Hematopoietic multipotent progenitor cell treated with erythropoietin and hydrocortisone succinate and interleukin-3 and kit ligand, for 6 days (in vitro differentiated cells): Measurements from ENCODE around the gene EYS.
A peak's percentile ranks its signal among the peaks of the same experiment; 100 is the strongest.
"Not testable (repeated sequence)": the region's sequence is repeated elsewhere in the genome, so short reads cannot be mapped to it uniquely, and the experiment has no call there.

Experiments
- DNase-seq: peaks from one replicate; pipeline ENCODE4 v3.0.0-alpha.2; 2015

EYS gene

GRCh38 chr6:64083261-64083660 lies 1623.8 kb downstream of the EYS start:
- DNase-seq, result no peak

- no peak for DNase-seq
These were observed 1625.6 kb downstream of the EYS start for GRCh38 chr6:64081453-64081852.

GRCh38 chr6:64074981-64075380 lies 1632.0 kb downstream of the EYS start:
- no peak for DNase-seq

GRCh38 chr6:64072686-64073085 lies 1634.3 kb downstream of the EYS start:
- no peak for DNase-seq

- no peak for DNase-seq
These were observed 1642.1 kb downstream of the EYS start for GRCh38 chr6:64064919-64065318.

- no peak for DNase-seq
These were observed 1643.9 kb downstream of the EYS start for GRCh38 chr6:64062960-64063683.

- DNase-seq, result no peak
These were observed 1652.2 kb downstream of the EYS start for GRCh38 chr6:64054861-64055260.

GRCh38 chr6:64050590-64050989 lies 1656.4 kb downstream of the EYS start:
- no peak for DNase-seq

- DNase-seq, result no peak
These were observed 1657.3 kb downstream of the EYS start for GRCh38 chr6:64049736-64050135.

- no peak for DNase-seq
These were observed 1660.2 kb downstream of the EYS start for GRCh38 chr6:64046746-64047208.

GRCh38 chr6:64041373-64041772 lies 1665.7 kb downstream of the EYS start:
- DNase-seq, result no peak

- no peak for DNase-seq
These were observed 1666.9 kb downstream of the EYS start for GRCh38 chr6:64040113-64040512.

- no peak for DNase-seq
These were observed 1669.6 kb downstream of the EYS start for GRCh38 chr6:64037427-64037826.

- no peak for DNase-seq
These were observed 1671.9 kb downstream of the EYS start for GRCh38 chr6:64034910-64035655.

- no peak for DNase-seq
These were observed 1672.7 kb downstream of the EYS start for GRCh38 chr6:64034291-64034690.

- not testable (repeated sequence) for DNase-seq
These were observed 1675.9 kb downstream of the EYS start for GRCh38 chr6:64030950-64031618.

- DNase-seq, result no peak
These were observed 1683.3 kb downstream of the EYS start for GRCh38 chr6:64023693-64024092.

- peak; percentile 27 for DNase-seq
These were observed 1692.4 kb downstream of the EYS start for GRCh38 chr6:64014595-64014994.

- no peak for DNase-seq
These were observed 1694.0 kb downstream of the EYS start for GRCh38 chr6:64013011-64013410.

- peak; percentile 44 for DNase-seq
These were observed 1694.5 kb downstream of the EYS start for GRCh38 chr6:64012351-64013001.

- no peak for DNase-seq
These were observed 1696.4 kb downstream of the EYS start for GRCh38 chr6:64010666-64011065.

- no peak for DNase-seq
These were observed 1697.0 kb downstream of the EYS start for GRCh38 chr6:64010010-64010409.

GRCh38 chr6:64006246-64006645 lies 1700.8 kb downstream of the EYS start:
- no peak for DNase-seq
